H4 (cell line): ENCODE data around the gene KIF4A. TPM values are rescaled to one million over a fixed set of nuclear protein-coding genes. Genes with fewer than 3 reads are reported as not detected.
"Not testable (repeated sequence)": the region's sequence is repeated elsewhere in the genome, so short reads cannot be mapped to it uniquely, and the experiment has no call there.

Experiments used
- DNase-seq: peaks from one replicate; pipeline ENCODE4 v3.0.0-alpha.2; 2015; ENCODE audit warnings: low spot score
- total RNA-seq: library from RNA; depleted of rRNA; stranded (reverse); fragments of >200 nt; shearing (Covaris generic); gene quantifications from 2 replicates; pipeline ENCODE4 v1.2.3, GENCODE V29; 2014; rRNA removed

Gene KIF4A, protein sequence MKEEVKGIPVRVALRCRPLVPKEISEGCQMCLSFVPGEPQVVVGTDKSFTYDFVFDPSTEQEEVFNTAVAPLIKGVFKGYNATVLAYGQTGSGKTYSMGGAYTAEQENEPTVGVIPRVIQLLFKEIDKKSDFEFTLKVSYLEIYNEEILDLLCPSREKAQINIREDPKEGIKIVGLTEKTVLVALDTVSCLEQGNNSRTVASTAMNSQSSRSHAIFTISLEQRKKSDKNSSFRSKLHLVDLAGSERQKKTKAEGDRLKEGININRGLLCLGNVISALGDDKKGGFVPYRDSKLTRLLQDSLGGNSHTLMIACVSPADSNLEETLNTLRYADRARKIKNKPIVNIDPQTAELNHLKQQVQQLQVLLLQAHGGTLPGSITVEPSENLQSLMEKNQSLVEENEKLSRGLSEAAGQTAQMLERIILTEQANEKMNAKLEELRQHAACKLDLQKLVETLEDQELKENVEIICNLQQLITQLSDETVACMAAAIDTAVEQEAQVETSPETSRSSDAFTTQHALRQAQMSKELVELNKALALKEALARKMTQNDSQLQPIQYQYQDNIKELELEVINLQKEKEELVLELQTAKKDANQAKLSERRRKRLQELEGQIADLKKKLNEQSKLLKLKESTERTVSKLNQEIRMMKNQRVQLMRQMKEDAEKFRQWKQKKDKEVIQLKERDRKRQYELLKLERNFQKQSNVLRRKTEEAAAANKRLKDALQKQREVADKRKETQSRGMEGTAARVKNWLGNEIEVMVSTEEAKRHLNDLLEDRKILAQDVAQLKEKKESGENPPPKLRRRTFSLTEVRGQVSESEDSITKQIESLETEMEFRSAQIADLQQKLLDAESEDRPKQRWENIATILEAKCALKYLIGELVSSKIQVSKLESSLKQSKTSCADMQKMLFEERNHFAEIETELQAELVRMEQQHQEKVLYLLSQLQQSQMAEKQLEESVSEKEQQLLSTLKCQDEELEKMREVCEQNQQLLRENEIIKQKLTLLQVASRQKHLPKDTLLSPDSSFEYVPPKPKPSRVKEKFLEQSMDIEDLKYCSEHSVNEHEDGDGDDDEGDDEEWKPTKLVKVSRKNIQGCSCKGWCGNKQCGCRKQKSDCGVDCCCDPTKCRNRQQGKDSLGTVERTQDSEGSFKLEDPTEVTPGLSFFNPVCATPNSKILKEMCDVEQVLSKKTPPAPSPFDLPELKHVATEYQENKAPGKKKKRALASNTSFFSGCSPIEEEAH
- total RNA-seq, result 37.5 TPM in 2 replicates

DNA sequence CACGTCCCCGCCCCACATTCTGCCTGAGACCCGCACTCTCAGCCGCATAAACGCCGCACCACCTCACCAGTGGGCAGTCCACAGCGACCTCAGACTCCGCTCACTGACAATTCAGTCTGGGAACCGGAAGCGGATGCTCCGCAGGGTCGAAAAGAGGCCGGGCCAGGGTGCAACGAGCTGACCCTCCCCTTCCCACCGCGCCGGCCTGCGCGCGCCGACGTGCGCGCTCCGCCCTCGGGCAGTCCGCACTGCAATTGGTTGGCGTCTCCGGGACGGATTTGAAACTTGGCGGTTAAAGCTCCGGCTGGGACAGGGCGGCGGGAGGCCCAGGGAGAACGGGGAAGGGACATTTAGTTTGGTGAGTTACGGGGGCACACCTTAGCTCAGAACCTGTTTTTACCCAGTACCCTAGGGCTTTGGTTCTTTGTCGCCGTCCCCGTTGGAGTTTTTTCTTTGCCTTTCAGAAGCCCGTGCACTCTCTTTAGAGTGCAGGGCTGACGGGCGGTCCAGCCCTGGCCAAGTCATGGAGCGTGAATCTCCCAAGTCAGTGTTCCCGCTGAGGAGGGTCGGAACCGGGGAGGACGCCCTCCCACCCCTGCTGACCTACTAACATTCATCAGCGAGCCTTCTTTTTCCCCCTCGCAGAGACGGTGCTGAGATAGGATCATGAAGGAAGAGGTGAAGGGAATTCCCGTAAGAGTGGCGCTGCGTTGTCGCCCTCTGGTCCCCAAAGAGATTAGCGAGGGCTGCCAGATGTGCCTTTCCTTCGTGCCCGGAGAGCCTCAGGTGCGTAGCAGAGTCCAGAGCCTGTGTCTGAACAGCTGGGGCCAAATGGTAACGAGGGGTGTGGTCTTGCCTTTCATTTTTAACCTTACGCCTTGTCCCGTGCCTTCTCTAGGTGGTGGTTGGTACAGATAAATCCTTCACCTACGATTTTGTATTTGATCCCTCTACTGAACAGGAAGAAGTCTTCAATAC is at the start of gene KIF4A, which contains the start of gene PDZD11:
TSS of gene KIF4A (plus strand) at position 312 of the 978 bp plus-strand sequence. CDS start at position 667, 355 bp downstream.
TSS of gene PDZD11 (minus strand) at position 135 of the 978 bp plus-strand sequence. CDS start 586 bp downstream, outside the sequence.
- peak; percentile 76 for DNase-seq

DNA sequence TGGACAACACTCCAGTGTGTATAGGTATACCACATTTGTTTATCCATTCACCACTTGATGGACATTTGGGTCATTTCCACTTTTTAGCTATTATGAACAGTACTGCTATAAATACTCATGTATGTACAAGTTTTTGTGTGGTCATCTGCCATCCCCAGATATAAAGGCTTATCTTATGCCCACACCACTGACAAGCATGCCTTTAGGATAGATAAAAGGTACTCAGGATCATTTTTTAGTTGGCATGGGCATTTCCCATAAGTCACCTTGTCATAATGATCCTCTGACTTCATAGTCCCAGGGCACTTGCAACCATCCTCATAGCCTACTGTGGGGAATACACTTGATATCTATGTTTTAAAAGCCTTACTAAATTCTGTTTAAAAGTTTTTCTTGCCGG is 49.2 kb upstream of the KIF4A start:
- no peak for DNase-seq

DNA sequence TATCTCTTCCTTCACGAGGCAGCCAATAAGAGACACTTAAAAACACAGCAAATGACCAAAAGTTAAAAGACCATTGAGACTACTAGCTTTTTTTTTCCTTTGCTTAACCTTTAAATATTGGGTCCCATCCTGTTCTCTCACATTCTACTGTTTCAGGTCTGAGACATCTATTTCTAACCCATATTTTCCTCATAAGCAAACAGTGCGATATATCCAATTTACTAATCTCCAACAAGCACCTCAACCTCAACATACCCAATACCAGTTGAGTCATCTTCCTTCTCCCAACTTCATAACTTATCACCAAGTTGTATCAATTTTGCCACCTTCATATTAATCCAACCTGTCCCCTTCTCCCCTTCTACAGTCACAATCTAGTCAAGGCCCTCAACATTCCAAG is 48.4 kb upstream of the KIF4A start:
- DNase-seq, result no peak

DNA sequence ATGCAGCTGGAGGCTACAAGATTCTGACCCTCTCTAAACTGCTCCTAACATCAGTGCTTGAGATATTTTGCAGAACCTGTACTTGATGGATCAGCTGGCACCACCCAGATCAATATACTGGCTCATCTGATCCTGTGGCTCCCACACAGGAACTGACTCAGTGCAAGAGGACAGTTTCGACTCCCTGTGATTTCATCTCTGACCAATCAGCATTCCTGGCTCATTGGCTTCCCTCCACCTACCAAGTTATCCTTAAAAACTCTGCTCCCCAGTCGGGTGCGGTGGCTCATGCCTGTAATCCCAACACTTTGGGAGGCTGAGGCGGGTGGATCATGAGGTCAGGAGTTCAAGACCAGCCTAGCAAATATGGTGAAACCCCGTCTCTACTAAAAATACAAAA is 46.3 kb upstream of the KIF4A start:
- not testable (repeated sequence) for DNase-seq

DNA sequence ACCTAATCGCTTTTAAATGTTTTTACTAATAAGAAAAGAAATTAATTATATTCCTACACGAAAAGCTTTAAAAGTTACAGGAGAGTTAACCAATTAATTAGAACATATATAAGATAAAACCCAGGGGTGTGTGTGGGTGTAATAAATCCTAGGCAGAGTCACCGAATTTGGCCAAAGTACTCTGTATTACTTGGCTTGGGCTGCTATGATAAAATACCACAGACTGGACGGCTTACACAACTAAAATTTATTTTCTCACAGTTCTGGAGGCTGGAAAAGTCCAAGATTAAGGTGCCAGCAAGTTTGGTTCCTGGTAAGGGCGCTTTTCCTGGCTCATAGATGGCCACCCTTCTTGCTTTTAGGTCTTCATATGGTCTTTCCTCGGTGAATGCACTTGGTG is 45.0 kb upstream of the KIF4A start:
- no peak for DNase-seq

DNA sequence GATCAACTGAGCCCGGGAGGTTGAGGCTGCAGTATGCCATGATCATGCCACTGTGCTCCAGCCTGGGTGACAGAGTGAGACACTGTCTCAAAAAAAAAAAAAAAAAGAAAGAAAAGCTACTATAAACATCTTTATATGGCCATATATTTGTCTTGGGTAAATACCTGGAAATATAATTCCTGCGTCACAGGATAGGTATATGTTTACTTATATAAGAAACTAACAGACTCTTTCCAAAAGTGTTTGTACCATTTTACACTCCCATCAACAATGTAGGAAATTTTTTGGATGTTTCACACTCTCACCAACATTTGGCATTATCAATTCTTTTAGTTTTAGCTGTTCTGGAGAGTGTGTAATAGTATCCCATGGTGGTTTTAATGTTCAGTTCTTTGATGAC is 42.7 kb upstream of the KIF4A start:
- DNase-seq, result no peak

DNA sequence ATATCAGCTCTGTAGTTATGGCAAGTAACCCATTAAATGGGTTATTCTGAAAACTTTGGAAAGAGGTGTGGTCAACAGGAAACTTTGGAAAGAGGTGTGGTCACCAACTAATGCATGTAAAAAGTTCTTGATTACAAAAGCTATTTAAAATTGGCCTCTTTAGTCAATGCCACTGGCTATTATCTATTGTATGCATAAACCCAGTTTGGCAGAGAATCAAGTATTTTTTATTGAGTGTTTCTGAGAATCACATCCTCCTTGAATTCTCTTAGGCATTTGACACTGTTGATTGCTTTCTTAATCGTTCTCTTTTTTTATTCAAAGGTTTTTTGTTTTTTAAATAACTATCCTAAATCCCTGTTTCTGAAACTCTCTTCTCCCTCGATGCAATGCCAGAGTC is 37.4 kb upstream of the KIF4A start:
- DNase-seq, result no peak

DNA sequence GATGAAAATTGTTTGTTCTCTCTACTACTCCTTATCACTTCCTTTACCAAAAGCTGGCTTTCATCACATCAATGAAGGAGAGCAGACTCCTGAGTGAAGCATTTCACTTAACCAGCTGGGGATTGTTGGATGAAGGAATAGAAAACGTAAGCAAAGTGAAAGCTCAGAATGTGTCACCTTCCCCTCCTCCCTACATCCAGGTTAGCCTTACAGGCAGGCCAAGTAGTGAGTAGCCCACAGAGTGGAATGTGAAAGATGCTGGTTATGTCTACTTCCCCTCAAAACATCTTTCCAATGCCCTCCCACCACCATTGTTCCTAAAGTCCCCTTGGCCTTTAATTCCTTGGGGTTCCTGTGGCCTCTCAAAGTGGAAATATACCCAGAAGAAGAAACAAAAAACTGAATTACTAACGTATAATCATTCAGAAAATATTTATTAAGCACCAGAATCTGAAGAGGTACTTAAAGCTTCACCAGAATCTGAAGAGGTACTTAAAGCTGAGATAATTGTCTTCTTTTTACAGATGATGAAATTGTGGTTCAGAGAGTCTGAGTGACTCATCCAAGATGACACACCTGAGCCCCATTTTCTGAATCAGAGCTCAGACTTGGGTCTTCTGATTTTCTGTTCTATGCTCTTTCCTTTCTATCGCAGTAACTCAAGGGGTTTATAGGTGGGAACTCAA is 36.4 kb upstream of the KIF4A start:
- DNase-seq, result no peak

DNA sequence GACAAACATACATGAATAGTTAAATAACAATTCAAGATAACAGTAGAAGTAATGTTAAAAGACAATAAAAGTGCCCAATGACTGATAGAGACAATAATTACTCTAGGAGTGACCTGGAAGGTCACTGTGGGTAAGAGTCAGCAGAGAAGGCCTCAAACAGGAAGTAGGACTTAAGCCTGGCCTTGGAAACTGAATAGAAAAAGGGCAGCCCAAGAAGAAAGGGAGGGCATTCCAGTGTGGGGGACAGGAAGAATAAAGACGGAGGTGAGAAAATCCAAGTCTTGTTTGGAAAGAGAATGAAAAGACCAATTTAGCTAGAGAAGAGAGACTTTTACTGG is 35.9 kb upstream of the KIF4A start:
- DNase-seq, result no peak

DNA sequence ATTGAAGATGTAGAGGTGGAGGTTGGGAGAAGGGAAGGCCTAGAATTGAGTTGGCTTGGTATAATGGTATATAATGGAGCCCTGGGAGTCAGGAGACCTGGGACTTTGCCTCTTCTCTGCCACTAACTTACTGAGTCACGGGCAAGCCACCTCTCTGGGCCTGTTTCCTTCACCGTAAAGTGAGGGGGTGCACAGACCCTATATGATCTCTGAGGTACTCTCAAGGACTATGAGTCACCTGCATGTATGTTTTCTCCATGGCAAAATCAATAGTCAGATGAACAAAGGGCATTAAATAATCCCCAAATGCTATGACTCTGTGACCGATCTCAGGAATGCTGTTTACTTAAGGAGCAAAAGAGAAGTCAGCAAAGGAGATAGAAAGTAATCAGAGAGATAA is 35.0 kb upstream of the KIF4A start:
- DNase-seq, result no peak

DNA sequence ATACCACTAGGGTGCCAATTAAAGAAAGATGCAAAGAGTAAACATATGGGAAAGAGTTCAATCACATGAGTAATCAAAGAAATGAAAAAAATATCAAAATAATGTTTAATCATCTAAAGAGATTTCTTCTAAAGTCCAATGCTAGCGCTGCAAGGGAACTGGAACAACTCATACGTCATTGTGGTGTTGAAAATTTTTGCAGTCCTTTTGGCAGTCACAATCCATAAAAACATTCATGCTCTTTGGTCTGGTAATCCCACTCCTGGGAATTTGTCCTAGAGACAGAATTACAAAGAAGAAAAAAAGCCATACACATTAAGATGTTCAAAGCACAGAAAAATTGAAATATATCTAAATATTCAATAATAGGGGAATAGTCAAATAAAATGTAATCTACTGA is 34.5 kb upstream of the KIF4A start:
- no peak for DNase-seq

DNA sequence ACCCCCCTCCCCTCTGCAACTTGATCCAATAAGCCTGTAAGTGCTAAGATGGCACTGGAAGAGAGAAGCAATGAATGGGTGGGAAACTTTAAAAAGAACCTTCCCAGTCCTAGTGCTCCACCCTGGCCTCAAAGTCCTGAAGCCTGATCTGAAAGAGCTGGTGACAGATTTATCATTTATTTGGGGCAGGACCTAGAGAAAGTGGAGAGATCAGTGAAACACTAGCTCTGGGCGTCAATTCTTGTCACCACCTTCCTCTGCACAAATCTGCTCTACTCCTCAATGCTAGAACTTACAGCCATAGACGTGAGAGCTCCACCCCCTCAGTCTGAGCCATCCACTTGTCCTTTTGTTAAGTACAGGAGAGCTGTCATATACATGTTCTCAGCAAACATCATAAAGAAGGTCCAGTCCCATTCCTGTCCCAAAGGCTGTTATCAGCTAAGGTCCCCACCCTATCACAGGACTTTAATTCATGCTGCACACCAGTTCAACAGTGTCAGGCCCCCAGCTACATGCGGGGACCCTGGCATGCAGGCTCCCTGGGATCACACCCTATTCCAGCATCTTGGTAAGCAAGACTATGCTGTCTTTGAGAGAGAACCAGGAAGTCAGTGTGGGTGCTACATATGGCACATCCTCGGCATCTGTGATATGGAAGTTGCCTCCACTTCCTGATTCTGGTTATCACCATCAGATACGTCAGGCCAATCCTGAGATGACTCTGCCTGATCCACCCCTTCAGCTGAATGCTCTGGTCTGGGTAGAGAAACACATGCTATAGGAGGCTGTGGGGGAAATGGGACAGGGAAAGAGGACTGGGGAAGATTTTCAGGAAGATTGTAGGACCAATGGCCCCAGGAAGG is 32.2 kb upstream of the KIF4A start:
- DNase-seq, result no peak

DNA sequence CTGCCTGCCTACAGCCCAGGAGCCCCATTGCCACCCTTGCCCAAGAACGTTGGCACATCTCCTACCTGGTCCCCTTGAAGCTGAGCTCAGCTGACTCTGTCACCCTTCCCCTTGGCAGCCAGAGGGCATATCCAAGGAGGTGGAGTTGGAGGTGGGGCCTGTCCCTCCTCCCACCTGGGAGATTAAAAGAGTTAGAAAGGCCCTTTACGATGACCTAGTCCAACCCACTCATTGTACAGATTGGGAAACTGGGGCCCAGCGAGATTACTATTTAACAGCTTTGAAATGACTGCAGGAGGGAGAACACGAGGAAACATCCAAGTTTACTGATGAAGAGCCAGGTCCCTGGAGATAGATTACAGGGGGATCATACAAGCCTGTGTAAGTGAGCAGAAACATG is 29.8 kb upstream of the KIF4A start, which contains the start of gene P2RY4:
TSS of gene P2RY4 (minus strand) at position 101 of the 400 bp plus-strand sequence. CDS start 580 bp downstream, outside the sequence.
- no peak for DNase-seq

DNA sequence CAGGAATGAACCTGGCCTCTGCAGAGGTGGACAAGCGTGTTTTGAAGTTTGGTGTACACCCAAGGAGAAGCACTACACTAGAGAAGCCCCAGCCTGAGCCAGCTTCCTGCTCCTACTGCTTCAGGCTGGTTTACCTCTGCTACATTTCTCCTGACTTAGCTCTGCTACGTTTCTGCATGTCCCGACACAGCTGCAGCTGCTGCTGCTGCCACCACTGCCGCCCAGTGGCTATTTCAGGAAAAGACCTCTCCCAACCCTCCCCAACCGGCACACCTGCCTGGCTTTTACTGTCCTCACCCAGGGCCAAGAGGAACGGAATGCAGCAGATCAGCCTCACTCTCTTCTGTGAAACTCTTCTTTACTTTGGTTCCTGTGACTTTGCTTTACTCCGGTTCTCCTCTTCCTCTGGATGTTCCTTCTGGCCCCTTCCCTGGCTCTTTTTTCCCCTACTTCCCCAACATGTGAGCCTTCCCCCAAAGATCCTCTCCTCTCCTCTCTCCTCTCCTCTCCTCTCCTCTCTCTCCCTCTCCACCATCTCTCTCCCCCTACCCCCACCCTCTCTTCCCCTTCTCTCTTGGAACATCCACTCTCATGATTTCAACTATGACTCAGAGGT is 26.8 kb upstream of the KIF4A start:
- peak; percentile 45 for DNase-seq

DNA sequence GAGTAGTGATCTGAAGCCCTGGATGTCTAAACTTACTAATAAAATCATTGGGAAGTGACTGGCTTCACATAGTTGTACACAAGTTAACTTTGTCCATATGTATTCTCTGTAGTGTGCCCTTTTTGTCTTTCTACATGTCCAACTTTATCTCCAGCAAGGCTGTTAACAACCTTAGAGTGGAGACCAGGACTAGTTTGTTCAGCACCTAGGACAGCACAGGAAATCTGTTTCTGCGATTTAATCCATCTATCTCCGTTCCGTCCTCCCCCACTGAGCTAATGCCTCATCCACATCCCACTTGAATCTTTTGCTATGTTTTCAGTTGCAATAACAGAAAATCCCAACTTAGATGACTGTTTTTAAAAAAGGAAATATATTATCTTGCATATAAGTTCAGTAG is 25.1 kb upstream of the KIF4A start:
- DNase-seq, result no peak

DNA sequence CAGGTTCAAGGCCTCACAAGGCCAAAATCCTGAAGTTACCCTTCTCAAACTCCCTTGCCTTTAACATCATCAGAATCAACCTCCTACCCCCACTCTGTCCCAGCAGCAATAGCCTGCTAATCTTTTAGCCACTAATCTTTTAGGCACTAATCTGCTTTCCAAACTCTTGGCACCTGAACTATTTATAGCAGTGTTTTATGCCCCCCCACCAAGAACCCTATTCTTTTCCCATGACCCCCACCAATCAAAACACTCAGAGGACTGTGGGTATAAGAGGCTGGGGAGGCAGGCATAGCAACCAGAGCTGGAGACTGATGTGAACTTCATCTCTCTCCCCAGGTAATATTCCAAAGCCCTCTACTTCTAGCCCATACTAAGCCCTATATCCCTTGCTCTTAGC is 21.9 kb upstream of the KIF4A start, which contains the start of gene ARR3:
TSS of gene ARR3 (plus strand) at position 301 of the 400 bp plus-strand sequence. CDS start 1,052 bp downstream, outside the sequence.
- DNase-seq, result no peak

DNA sequence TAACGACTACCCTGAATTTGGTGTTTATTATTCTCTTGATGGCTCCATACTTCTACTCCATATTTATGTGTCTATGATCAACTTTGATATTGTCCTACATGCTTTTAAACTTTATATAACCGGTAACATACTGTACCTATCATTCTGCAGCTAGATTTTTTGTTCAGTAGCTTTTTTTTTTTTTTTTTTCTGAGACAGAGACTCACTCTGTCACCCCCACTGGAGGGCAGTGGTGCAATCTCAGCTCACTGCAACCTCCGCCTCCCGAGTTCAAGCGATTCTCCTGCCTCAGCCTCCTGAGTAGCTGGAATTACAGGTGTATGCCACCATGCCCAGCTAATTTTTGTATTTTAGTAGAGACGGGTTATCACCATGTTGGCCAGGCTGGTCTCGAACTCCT is 15.9 kb upstream of the KIF4A start:
- not testable (repeated sequence) for DNase-seq

DNA sequence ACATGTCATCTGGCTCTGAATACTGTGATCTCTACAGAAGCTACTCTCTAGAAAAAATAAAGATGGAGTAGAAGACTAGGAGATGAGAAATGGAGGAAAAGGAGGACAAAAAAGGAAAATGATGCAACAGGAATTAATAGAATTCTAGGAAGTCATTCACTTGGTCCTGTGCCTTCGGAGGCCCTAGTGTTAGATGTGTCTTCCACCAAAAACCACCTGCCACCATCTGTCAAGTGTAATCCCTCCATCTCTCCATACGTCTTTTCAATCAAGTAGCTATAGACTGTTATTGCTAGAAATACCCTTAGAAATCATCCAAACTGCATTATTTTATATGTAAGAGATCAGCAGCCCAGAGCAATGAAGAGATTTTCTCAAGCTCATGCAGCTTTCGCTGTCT is 10.8 kb upstream of the KIF4A start:
- DNase-seq, result no peak

DNA sequence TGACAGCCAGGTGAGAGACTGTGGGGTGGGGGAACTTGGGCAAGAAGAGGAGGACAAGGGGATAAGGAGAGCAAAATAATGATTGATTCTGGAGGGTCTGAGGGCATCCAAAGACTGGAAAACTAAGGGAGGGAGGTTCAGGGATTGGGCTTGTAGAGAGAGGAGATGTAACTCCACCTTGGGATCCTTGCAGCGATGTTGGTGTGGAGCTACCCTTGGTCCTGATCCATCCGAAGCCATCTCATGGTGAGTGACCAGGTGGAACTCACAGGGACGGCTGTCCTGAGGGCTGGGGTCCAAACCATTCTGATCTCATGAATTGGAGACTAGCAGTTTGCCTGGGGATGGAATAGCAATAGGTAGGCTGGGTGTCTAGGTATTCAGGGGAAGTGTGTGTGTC is 9.3 kb upstream of the KIF4A start:
- no peak for DNase-seq
